IPS-NIHi7 (cell line): ENCODE data around the gene CCDC183.

ENCODE experiments used
- DNase-seq: peaks from one replicate; pipeline ENCODE4 v3.0.0; 2012; ENCODE audit warnings: mixed read lengths; ENCODE audit errors: extremely low spot score

The CCDC183 gene

GRCh38 chr9:136849038-136849959 is 53.2 kb downstream of the CCDC183 start, which contains the start of gene PHPT1:
TSS of gene PHPT1 (plus strand) at chr9:136849409. CDS start at chr9:136849431, 22 bp downstream.
- DNase-seq = peak; percentile 99

GRCh38 chr9:136849960-136850865 is 54.1 kb downstream of the CCDC183 start:
- DNase-seq = no peak

GRCh38 chr9:136850866-136851775 is 55.0 kb downstream of the CCDC183 start:
- no peak for DNase-seq

GRCh38 chr9:136851941-136852663 is 56.0 kb downstream of the CCDC183 start, which contains the start of gene MAMDC4:
TSS of gene MAMDC4 (plus strand) at chr9:136852346. CDS start at chr9:136852417, 71 bp downstream.
- DNase-seq = no peak

GRCh38 chr9:136852664-136853595 is 56.8 kb downstream of the CCDC183 start:
- DNase-seq = no peak

GRCh38 chr9:136853596-136854112 is 57.5 kb downstream of the CCDC183 start:
- DNase-seq = no peak

GRCh38 chr9:136854113-136854841 is 58.1 kb downstream of the CCDC183 start:
- no peak for DNase-seq

GRCh38 chr9:136854842-136855460 is 58.8 kb downstream of the CCDC183 start:
- no peak for DNase-seq

GRCh38 chr9:136855461-136856078 is 59.4 kb downstream of the CCDC183 start:
- no peak for DNase-seq

- DNase-seq = no peak
Observed at GRCh38 chr9:136856079-136856476, 59.9 kb downstream of the CCDC183 start.

GRCh38 chr9:136856541-136857141 is 60.5 kb downstream of the CCDC183 start:
- DNase-seq = no peak

- DNase-seq = no peak
Observed at GRCh38 chr9:136857166-136857565, 61.0 kb downstream of the CCDC183 start.
